IMR-90 (cell line): ENCODE measurements around the gene SPRYD7. TPM values are rescaled to one million over a fixed set of nuclear protein-coding genes. Genes with fewer than 3 reads are reported as not detected.

Experiments used
- ATAC-seq: fragments of 200-7000 bp; cut with Tn5 transposase; 2 replicates; pipeline ENCODE4 v1.9.1; 2020; ENCODE audit warnings: low read depth, mild to moderate bottlenecking, moderate library complexity
- Bru-seq: library from RNA; stranded (reverse); fragments of 400-500 nt; gene quantifications from one replicate; lab custom pipeline; 2021; lab: Mats Ljungman, UMichigan
- BruChase-seq, 2 experiments: library from RNA; stranded (reverse); fragments of 400-500 nt; gene quantifications; one replicate each; lab custom pipeline; 2021; lab: Mats Ljungman, UMichigan
- BruUV-seq: library from RNA; stranded (reverse); fragments of 400-500 nt; replicated peaks from 2 replicates; lab custom pipeline; 2021; lab: Mats Ljungman, UMichigan
- CTCF ChIA-PET: fragments of 300-600 bp; formaldehyde crosslinking; extraction: SDS; loops from one replicate; lab custom pipeline; 2021; ENCODE audit warnings: antibody characterized with exemption; lab: Yijun Ruan, JAX
- POLR2A ChIA-PET: fragments of 300-600 bp; sonication (Branson Sonifier 250); formaldehyde crosslinking; loops from one replicate; lab custom pipeline; 2022; ENCODE audit warnings: antibody characterized with exemption; ENCODE audit not compliant: unreplicated experiment; lab: Charles Lee
- DNase-seq: peaks from one replicate; pipeline ENCODE4 v3.0.0; 2013
- H2AFZ ChIP-seq: replicated peaks from 2 replicates; pipeline ENCODE3; 2013; ENCODE audit warnings: low read length, mild to moderate bottlenecking; ENCODE audit not compliant: poor library complexity
- H2AK5ac ChIP-seq: 2 replicates; pipeline ENCODE4 v1.6.1; 2013; ENCODE audit warnings: low read depth, low read length, inconsistent platforms
- H2AK9ac ChIP-seq: replicated peaks from 2 replicates; pipeline ENCODE3; 2013; ENCODE audit warnings: mild to moderate bottlenecking, low read depth, low read length, moderate library complexity; ENCODE audit not compliant: poor library complexity
- H2BK120ac ChIP-seq: 2 replicates; pipeline ENCODE4 v1.6.1; 2013; ENCODE audit warnings: low read depth, low read length, inconsistent platforms
- H2BK15ac ChIP-seq: 3 replicates; pipeline ENCODE4 v1.6.1; 2013; ENCODE audit warnings: low read depth, low read length, inconsistent platforms
- H2BK20ac ChIP-seq: 2 replicates; pipeline ENCODE4 v1.6.1; 2013; ENCODE audit warnings: low read depth, mild to moderate bottlenecking, inconsistent platforms, low read length, moderate library complexity
- H2BK5ac ChIP-seq: 2 replicates; pipeline ENCODE4 v1.6.1; 2013; ENCODE audit warnings: mild to moderate bottlenecking, low read depth, low read length, inconsistent platforms; ENCODE audit not compliant: poor library complexity, severe bottlenecking
- H3K14ac ChIP-seq: replicated peaks from 2 replicates; pipeline ENCODE4 v1.6.1; 2013; ENCODE audit warnings: low read depth, low read length, inconsistent platforms
- H3K18ac ChIP-seq: 2 replicates; pipeline ENCODE4 v1.6.1; 2013; ENCODE audit warnings: low read depth, low read length, control low read depth
- H3K23ac ChIP-seq: 2 replicates; pipeline ENCODE4 v1.6.1; 2013; ENCODE audit warnings: low read depth, low read length, inconsistent platforms
- H3K27ac ChIP-seq: 2 replicates; pipeline ENCODE4 v1.5.1; 2013; ENCODE audit warnings: mild to moderate bottlenecking, control low read depth, low read length; ENCODE audit not compliant: insufficient read depth
- H3K27me3 ChIP-seq: 2 replicates; pipeline ENCODE4 v1.6.1; 2013; ENCODE audit warnings: low read length; ENCODE audit not compliant: control insufficient read depth, insufficient read depth
- H3K36me3 ChIP-seq: 2 replicates; pipeline ENCODE4 v1.6.1; 2013; ENCODE audit warnings: low read length, mixed read lengths; ENCODE audit not compliant: control insufficient read depth, insufficient read depth
- H3K4ac ChIP-seq: 2 replicates; pipeline ENCODE4 v1.6.1; 2013; ENCODE audit warnings: low read depth, low read length, inconsistent platforms
- H3K4me1 ChIP-seq: 2 replicates; pipeline ENCODE4 v1.6.1; 2013; ENCODE audit warnings: low read length, mixed read lengths; ENCODE audit not compliant: control insufficient read depth, insufficient read depth
- H3K4me2 ChIP-seq: 2 replicates; pipeline ENCODE4 v1.6.1; 2013; ENCODE audit warnings: low read depth, mild to moderate bottlenecking, control low read depth, low read length, moderate library complexity
- H3K4me3 ChIP-seq: 2 replicates; pipeline ENCODE4 v1.5.1; 2013; ENCODE audit warnings: low read depth, mild to moderate bottlenecking, control low read depth, low read length, moderate library complexity; ENCODE audit not compliant: insufficient read depth
- H3K56ac ChIP-seq: 2 replicates; pipeline ENCODE4 v1.6.1; 2013; ENCODE audit warnings: low read length, inconsistent platforms; ENCODE audit not compliant: insufficient read depth; ENCODE audit errors: extremely low read depth
- H3K79me1 ChIP-seq, 2 experiments: 2 replicates each; pipeline ENCODE4 v1.6.1; 2013; ENCODE audit warnings: low read length in 2 of 2, inconsistent platforms in 1 of 2, low read depth in 1 of 2
- H3K9ac ChIP-seq: 2 replicates; pipeline ENCODE4 v1.6.1; 2013; ENCODE audit warnings: low read depth, low read length, control low read depth
- H3K9me1 ChIP-seq: 2 replicates; pipeline ENCODE4 v1.6.1; 2013; ENCODE audit warnings: low read length, inconsistent platforms; ENCODE audit not compliant: insufficient read depth
- H3K9me3 ChIP-seq: 2 replicates; pipeline ENCODE4 v1.6.1; 2013; ENCODE audit warnings: low read length; ENCODE audit not compliant: control insufficient read depth, insufficient read depth
- H4K20me1 ChIP-seq: 2 replicates; pipeline ENCODE4 v1.6.1; 2013; ENCODE audit warnings: low read length, inconsistent platforms; ENCODE audit not compliant: insufficient read depth
- H4K5ac ChIP-seq: 2 replicates; pipeline ENCODE4 v1.6.1; 2013; ENCODE audit warnings: mild to moderate bottlenecking, low read depth, low read length, control low read depth
- H4K8ac ChIP-seq, 2 experiments: 2 replicates each; pipeline ENCODE4 v1.6.1; 2013; ENCODE audit warnings: low read depth in 2 of 2, low read length in 2 of 2, control low read depth in 1 of 2, inconsistent platforms in 1 of 2
- H4K91ac ChIP-seq: 2 replicates; pipeline ENCODE4 v1.6.1; 2013; ENCODE audit warnings: low read depth, low read length, inconsistent platforms; ENCODE audit not compliant: insufficient read depth
- CEBPB ChIP-seq: IDR thresholded peaks from 2 replicates; pipeline ENCODE4 v1.6.1; 2012; ENCODE audit warnings: low read depth, low read length, improper control_type of control experiment
- CHD1 ChIP-seq: IDR thresholded peaks from 2 replicates; pipeline ENCODE4 v1.6.1; 2012; ENCODE audit warnings: low read depth, low read length, improper control_type of control experiment
- MAFK ChIP-seq: IDR thresholded peaks from 2 replicates; pipeline ENCODE4 v1.6.1; 2012; ENCODE audit warnings: low read depth, low read length, improper control_type of control experiment
- MAZ ChIP-seq: IDR thresholded peaks from 2 replicates; pipeline ENCODE4 v1.6.1; 2012; ENCODE audit warnings: low read depth, mild to moderate bottlenecking, low read length, improper control_type of control experiment, moderate library complexity, borderline replicate concordance
- MXI1 ChIP-seq: IDR thresholded peaks from 2 replicates; pipeline ENCODE4 v1.6.1; 2012; ENCODE audit warnings: low read depth, mild to moderate bottlenecking, low read length, moderate library complexity, borderline replicate concordance
- NFE2L2 ChIP-seq: fragments of 150-350 bp; IDR thresholded peaks from 2 replicates; pipeline ENCODE4 v1.6.1; 2016; ENCODE audit warnings: low read depth, mild to moderate bottlenecking, low read length
- POLR2A ChIP-seq: IDR thresholded peaks from 2 replicates; pipeline ENCODE4 v1.6.1; 2012; ENCODE audit warnings: mild to moderate bottlenecking, low read depth, low read length
- RAD21 ChIP-seq: IDR thresholded peaks from 2 replicates; pipeline ENCODE4 v1.6.1; 2012; ENCODE audit warnings: low read length, improper control_type of control experiment
- RCOR1 ChIP-seq: IDR thresholded peaks from 2 replicates; pipeline ENCODE4 v1.6.1; 2012; ENCODE audit warnings: mild to moderate bottlenecking, low read length, improper control_type of control experiment; ENCODE audit not compliant: insufficient replicate concordance
- WGBS, 2 experiments: methylation state at CpG; one replicate each; pipeline versions ENCODE4 v1.1.5 to v1.1.7; 2013; ENCODE audit warnings: missing lambda C conversion rate in 2 of 2; ENCODE audit not compliant: insufficient read length in 1 of 2; ENCODE audit errors: extremely low coverage in 2 of 2; 5-methylcytosine and 5-hydroxymethylcytosine counted together
- dilution Hi-C: fragments of 300-500 bp; cut with HindIII; formaldehyde crosslinking; loops from one replicate; pipeline ENCODE4 v1.14.3; 2018; ENCODE audit warnings: low sequenced_read_pairs; ENCODE audit not compliant: unreplicated experiment
- in situ Hi-C: fragments of 300-500 bp; cut with MboI; formaldehyde crosslinking; loops from 3 replicates; pipeline ENCODE4 v1.14.3; 2019; ENCODE audit warnings: low sequenced_read_pairs, inconsistent platforms, mixed read lengths
- intact Hi-C: fragments of 100-400 bp; cut with micrococcal nuclease; formaldehyde crosslinking; loops from 2 replicates; pipeline ENCODE4 v1.10.0; 2022
- long read RNA-seq: library from polyadenylated mRNA; unstranded; transcript quantifications from one replicate; pipeline ENCODE4 v2.0.0, GENCODE V29; 2021; ENCODE audit not compliant: unreplicated experiment
- polyA plus RNA-seq, 3 experiments: library from polyadenylated mRNA; depleted of rRNA; stranded (reverse); fragments of >200 nt; gene quantifications; 2 replicates each; pipeline ENCODE4 v1.2.3, GENCODE V29; 2012; ENCODE audit warnings: low replicate concordance in 1 of 3
- total RNA-seq: library from RNA; depleted of rRNA; stranded (reverse); fragments of >200 nt; gene quantifications from 2 replicates; pipeline ENCODE4 v1.2.3, GENCODE V29; 2012; rRNA removed
- TF ChIP-seq, protein P1 (sequence below): fragments of 150-350 bp; IDR thresholded peaks from 2 replicates; pipeline ENCODE4 v1.6.1; 2017; ENCODE audit warnings: mild to moderate bottlenecking, antibody characterized with exemption, low read length, low read depth
- TF ChIP-seq, protein P2 (sequence below): fragments of 150-350 bp; IDR thresholded peaks from 2 replicates; pipeline ENCODE4 v1.6.1; 2016; ENCODE audit warnings: low read depth, mild to moderate bottlenecking, low read length, moderate library complexity, borderline replicate concordance

SPRYD7 gene, protein sequence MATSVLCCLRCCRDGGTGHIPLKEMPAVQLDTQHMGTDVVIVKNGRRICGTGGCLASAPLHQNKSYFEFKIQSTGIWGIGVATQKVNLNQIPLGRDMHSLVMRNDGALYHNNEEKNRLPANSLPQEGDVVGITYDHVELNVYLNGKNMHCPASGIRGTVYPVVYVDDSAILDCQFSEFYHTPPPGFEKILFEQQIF
- total RNA-seq (5.6 and 9.7 TPM in 2 replicates), polyA plus RNA-seq (2012; rRNA removed) (6.3 and 20.2 TPM in 2 replicates), Bru-seq, nascent RNA (percentile 66 among the genes with signal in this experiment), BruChase-seq, experiment 1, labeled RNA remaining after a 6-hour chase (percentile 60 among the genes with signal in this experiment), BruChase-seq, experiment 2, labeled RNA remaining after a 2-hour chase (percentile 53 among the genes with signal in this experiment)
- 3.1 and 3.9 TPM in 2 replicates for polyA plus RNA-seq (2012; cell fraction: cytosol; rRNA removed)
- polyA plus RNA-seq (2012; cell fraction: nucleus; rRNA removed; ENCODE audit: low replicate concordance): 1.2 and 3.3 TPM in 2 replicates
- long read RNA-seq, transcript SPRYD7-201 (5 exons, 3,053 nt): major isoform, 20 of 31 reads
- long read RNA-seq, partial matches to known transcripts: 2 of 31 reads
- long read RNA-seq, other reads (novel, unspliced or antisense): 7 of 31 reads

DNA sequence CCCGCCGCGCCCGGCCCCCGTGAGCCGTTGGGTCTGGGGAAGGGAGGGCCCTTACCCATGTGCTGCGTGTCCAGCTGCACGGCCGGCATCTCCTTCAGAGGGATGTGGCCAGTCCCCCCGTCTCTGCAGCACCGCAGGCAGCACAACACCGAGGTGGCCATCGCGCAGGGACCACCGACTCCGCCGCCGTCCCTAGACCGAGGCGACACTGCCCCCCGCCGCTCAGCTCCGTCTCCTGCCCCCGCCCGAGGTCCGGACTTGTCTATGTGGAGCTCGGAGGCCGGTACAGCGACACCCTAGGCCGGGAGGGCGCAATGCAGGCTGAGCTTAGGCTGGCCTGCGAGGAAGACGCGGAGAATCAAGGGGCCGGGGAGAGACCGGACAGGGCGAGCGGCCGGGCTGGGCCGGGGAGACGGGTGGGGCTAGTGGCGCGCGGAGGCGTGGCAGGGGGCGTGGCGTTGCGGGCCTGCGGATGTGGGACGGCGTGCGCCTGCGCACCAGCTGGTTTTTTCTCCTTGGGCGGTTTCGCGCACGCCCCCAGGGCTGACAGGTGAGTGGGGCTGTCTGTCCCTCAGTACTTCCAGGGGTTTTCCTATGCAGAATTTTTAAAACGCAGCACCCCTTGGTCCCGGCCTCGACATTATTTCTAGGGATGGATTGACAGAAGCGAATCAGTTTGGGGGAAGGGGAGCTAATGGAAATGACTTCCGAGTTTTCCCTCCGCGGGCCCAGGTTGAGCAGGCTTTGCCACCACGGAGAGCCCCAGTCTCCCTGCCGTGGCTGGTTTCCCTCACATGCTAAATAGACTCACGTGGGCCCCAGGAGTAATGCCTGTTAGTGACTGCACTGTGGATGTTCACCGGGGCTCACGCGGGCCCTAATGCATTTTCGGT, at the start of gene SPRYD7:
Gene SPRYD7, minus strand, starts transcription at position 266 of the 893 bp plus-strand sequence. Its CDS starts 105 bp downstream, at position 161.
- peak within 1 kb of the TSS; percentile 85 for H3K4ac ChIP-seq
- ChIA-PET POLR2A (interaction anchor here (0.5 to 0.9 kb wide), 5 partner anchors 17 to 840 kb away, joined by 3 to 5 read pairs (median 5); partner anchors contain the start of gene TRIM13), CTCF (interaction anchor here (0.5 to 1.5 kb wide), 10 partner anchors 11 to 684 kb away, joined by 3 to 9 read pairs (median 4); no protein-coding TSS in a partner anchor)
- H3K27ac ChIP-seq: peak within 1 kb of the TSS; percentile 82
- H4K91ac ChIP-seq: peak within 1 kb of the TSS; percentile 88
- H4K8ac ChIP-seq: peak within 1 kb of the TSS in 1 of 2 experiments; percentile 92; a peak in 1 of 4 replicates
- H3K23ac ChIP-seq: peak within 1 kb of the TSS; percentile 62
- WGBS, 2 experiments: 0% methylated on average over 53 of the region's 71 CpGs; no CpG with 5 or more reads in 1 of the 2 experiments
- H3K79me1 ChIP-seq: peaks cover 11 to 25% of the 10 kb centered on the region in 2 experiments
- H2AK5ac ChIP-seq: 0 out of 2 replicates have a peak within 1 kb of the TSS, but pooled peaks have one; percentile 35
- H3K9me3 ChIP-seq: no peaks in the 10 kb centered on the region
- H3K4me3 ChIP-seq: peak within 1 kb of the TSS; percentile 74
- H3K9ac ChIP-seq: peak within 1 kb of the TSS; percentile 70
- H2BK20ac ChIP-seq: no peak within 1 kb of the TSS
- peak within 1 kb of the TSS; percentile 67 for H3K14ac ChIP-seq
- DNase-seq: peak; percentile 97
- intact Hi-C loops (loop anchor here (1.0 to 10.0 kb wide), 5 partner anchors 78 to 978 kb away; partner anchors contain the start of gene EBPL), dilution Hi-C loops (no loop called here), in situ Hi-C loops (no loop called here)
- no peaks in the 10 kb centered on the region for H3K27me3 ChIP-seq
- H2AK9ac ChIP-seq: peak within 1 kb of the TSS; percentile 97
- peaks cover 4% of the 10 kb centered on the region; the same call in 1 of the 2 replicates for H3K4me1 ChIP-seq
- no TSS peak for BruUV-seq
- H4K20me1 ChIP-seq: no peaks in the 10 kb centered on the region
- peak within 1 kb of the TSS; percentile 89 for H3K4me2 ChIP-seq
- peak; percentile 100 for ATAC-seq
- H2BK5ac ChIP-seq: peak within 1 kb of the TSS; percentile 86
- H2BK15ac ChIP-seq: no peak within 1 kb of the TSS
- H3K36me3 ChIP-seq: no peaks in the 10 kb centered on the region
- peak within 1 kb of the TSS; percentile 31 for H3K18ac ChIP-seq
- H2AFZ ChIP-seq: peak within 1 kb of the TSS; percentile 99
- peak within 1 kb of the TSS; percentile 24 for H4K5ac ChIP-seq
- peaks cover 4% of the 10 kb centered on the region; the same call in 1 of the 2 replicates for H3K9me1 ChIP-seq
- H3K56ac ChIP-seq: peak within 1 kb of the TSS; percentile 41; the same call in 1 of the 2 replicates
- peak within 1 kb of the TSS; percentile 54; the same call in 1 of the 2 replicates for H2BK120ac ChIP-seq
- no peak for TF ChIP-seq RCOR1
- TF ChIP-seq CEBPB: no peak
- TF ChIP-seq MAFK: no peak
- TF ChIP-seq MAZ: peak; percentile 93
- TF ChIP-seq, protein P1, sequence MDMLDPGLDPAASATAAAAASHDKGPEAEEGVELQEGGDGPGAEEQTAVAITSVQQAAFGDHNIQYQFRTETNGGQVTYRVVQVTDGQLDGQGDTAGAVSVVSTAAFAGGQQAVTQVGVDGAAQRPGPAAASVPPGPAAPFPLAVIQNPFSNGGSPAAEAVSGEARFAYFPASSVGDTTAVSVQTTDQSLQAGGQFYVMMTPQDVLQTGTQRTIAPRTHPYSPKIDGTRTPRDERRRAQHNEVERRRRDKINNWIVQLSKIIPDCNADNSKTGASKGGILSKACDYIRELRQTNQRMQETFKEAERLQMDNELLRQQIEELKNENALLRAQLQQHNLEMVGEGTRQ: 0 out of 2 replicates have a peak, but pooled peaks have one; percentile 4
- no peak for TF ChIP-seq CHD1
- no peak for TF ChIP-seq NFE2L2
- TF ChIP-seq, protein P2, sequence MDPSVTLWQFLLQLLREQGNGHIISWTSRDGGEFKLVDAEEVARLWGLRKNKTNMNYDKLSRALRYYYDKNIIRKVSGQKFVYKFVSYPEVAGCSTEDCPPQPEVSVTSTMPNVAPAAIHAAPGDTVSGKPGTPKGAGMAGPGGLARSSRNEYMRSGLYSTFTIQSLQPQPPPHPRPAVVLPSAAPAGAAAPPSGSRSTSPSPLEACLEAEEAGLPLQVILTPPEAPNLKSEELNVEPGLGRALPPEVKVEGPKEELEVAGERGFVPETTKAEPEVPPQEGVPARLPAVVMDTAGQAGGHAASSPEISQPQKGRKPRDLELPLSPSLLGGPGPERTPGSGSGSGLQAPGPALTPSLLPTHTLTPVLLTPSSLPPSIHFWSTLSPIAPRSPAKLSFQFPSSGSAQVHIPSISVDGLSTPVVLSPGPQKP: no peak
- peak; percentile 61; the same call in 1 of the 2 replicates for TF ChIP-seq POLR2A
- TF ChIP-seq MXI1: peak; percentile 57; the same call in 1 of the 2 replicates
- TF ChIP-seq RAD21: peak; percentile 33
